K562 (cell line): ENCODE measurements around the gene SETD1B. TPM values are rescaled to one million over a fixed set of nuclear protein-coding genes. Genes with fewer than 3 reads are reported as not detected.

Experiments used
- ATAC-seq: fragments of 200-7000 bp; cut with Tn5 transposase; 3 replicates; pipeline ENCODE4 v1.9.1; 2020; ENCODE audit warnings: moderate library complexity
- BruUV-seq: library from RNA; stranded (reverse); fragments of 400-500 nt; replicated peaks from 2 replicates; lab custom pipeline; 2021; lab: Mats Ljungman, UMichigan
- CTCF ChIA-PET: fragments of 300-600 bp; formaldehyde crosslinking; extraction: SDS; loops from one replicate; lab custom pipeline; 2021; ENCODE audit warnings: low intra/inter-chr PET ratio; lab: Yijun Ruan, JAX
- POLR2A ChIA-PET: fragments of 300-600, 350-650 bp; sonication (Branson Sonifier 250); formaldehyde crosslinking; extraction: SDS; loops from one replicate; lab custom pipeline; 2021; ENCODE audit warnings: antibody characterized with exemption, inconsistent platforms; lab: Yijun Ruan, JAX
- DNase-seq, 4 experiments: peaks; one replicate each; pipeline versions ENCODE4 v3.0.0 to v3.0.0-alpha.2; 2011 to 2018; ENCODE audit warnings: low spot score in 3 of 4, mixed read lengths in 3 of 4; ENCODE audit errors: extremely low read depth in 1 of 4
- FAIRE-seq: peaks from 2 replicates; lab custom pipeline; 2011; peaks lifted over from hg19 to GRCh38; lab: Jason Lieb, UNC
- H2AFZ ChIP-seq: 2 replicates; pipeline ENCODE4 v1.6.0; 2011; ENCODE audit warnings: low read depth, low read length, control low read depth, inconsistent platforms
- H3K27ac ChIP-seq: fragments of 200-600 bp; 3 replicates; pipeline ENCODE4 v1.8.0; 2011; ENCODE audit warnings: low read depth, mild to moderate bottlenecking, control low read depth, inconsistent platforms, low read length, moderate library complexity, mixed read lengths; ENCODE audit errors: extremely low read depth
- H3K27me3 ChIP-seq, 2 experiments: fragments of 300-600 bp in 1 of 2; 2 replicates in 1 of 2; 3 replicates in 1 of 2; pipeline versions ENCODE4 v1.6.0 to v1.8.0; 2011; ENCODE audit warnings: inconsistent platforms in 2 of 2, low read length in 2 of 2, mild to moderate bottlenecking in 1 of 2, mixed read lengths in 1 of 2, moderate library complexity in 1 of 2; ENCODE audit not compliant: control insufficient read depth in 2 of 2, insufficient read depth in 2 of 2
- H3K36me3 ChIP-seq: fragments of 300-600 bp; 3 replicates; pipeline ENCODE4 v1.8.0; 2011; ENCODE audit warnings: mild to moderate bottlenecking, low read length, inconsistent platforms; ENCODE audit not compliant: control insufficient read depth, insufficient read depth
- H3K4me1 ChIP-seq, 2 experiments: fragments of 200-600 bp in 1 of 2; replicated peaks in 1 of 2; 2 replicates in 1 of 2; 3 replicates in 1 of 2; pipeline versions ENCODE4 v1.5.1 to v1.8.0; 2011; ENCODE audit warnings: inconsistent platforms in 2 of 2, low read length in 2 of 2, mild to moderate bottlenecking in 1 of 2, mixed read lengths in 1 of 2, moderate library complexity in 1 of 2; ENCODE audit not compliant: control insufficient read depth in 2 of 2, insufficient read depth in 2 of 2
- H3K4me2 ChIP-seq: 2 replicates; pipeline ENCODE4 v1.6.1; 2011; ENCODE audit warnings: low read length, control low read depth, inconsistent platforms, mixed read lengths; ENCODE audit not compliant: insufficient read depth
- H3K4me3 ChIP-seq: fragments of 200-600 bp; sonication (generic), shearing (Covaris generic); 2 replicates; pipeline ENCODE4 v1.5.1; 2016; ENCODE audit warnings: control low read depth, inconsistent platforms
- H3K79me2 ChIP-seq: fragments of 200-600 bp; 3 replicates; pipeline ENCODE4 v1.8.0; 2011; ENCODE audit warnings: low read length, inconsistent platforms; ENCODE audit not compliant: control insufficient read depth, insufficient read depth
- H3K9ac ChIP-seq, 2 experiments: 2 replicates each; pipeline versions ENCODE4 v1.6.0 to v1.6.1; 2011; ENCODE audit warnings: low read depth in 2 of 2, low read length in 2 of 2, control low read depth in 1 of 2, inconsistent platforms in 1 of 2, mild to moderate bottlenecking in 1 of 2, mixed read lengths in 1 of 2; ENCODE audit not compliant: insufficient read depth in 1 of 2
- H3K9me1 ChIP-seq: one replicate; pipeline ENCODE4 v1.6.0; 2011; ENCODE audit warnings: inconsistent platforms, mild to moderate bottlenecking, low read length, moderate library complexity; ENCODE audit not compliant: control insufficient read depth, insufficient read depth
- H3K9me3 ChIP-seq: replicated peaks from 2 replicates; pipeline ENCODE4 v1.5.1; 2011; ENCODE audit warnings: low read depth, low read length, inconsistent platforms; ENCODE audit not compliant: control insufficient read depth, insufficient read depth
- H4K20me1 ChIP-seq: replicated peaks from 2 replicates; pipeline ENCODE4 v1.6.1; 2011; ENCODE audit warnings: low read length, inconsistent platforms, mixed read lengths; ENCODE audit not compliant: control insufficient read depth, insufficient read depth
- BRD9 ChIP-seq: fragments of 450-650 bp; IDR thresholded peaks from 2 replicates; pipeline ENCODE4 v1.6.1; 2018; ENCODE audit warnings: low read depth; ENCODE audit not compliant: partially characterized antibody
- CBFA2T3 ChIP-seq: fragments of 450-650 bp; IDR thresholded peaks from 2 replicates; pipeline ENCODE4 v1.6.1; 2017
- CHD1 ChIP-seq: fragments of 200-600 bp; sonication (generic); IDR thresholded peaks from one replicate; pipeline ENCODE4 v1.6.1; 2012; ENCODE audit warnings: mild to moderate bottlenecking, moderate library complexity, low read length, inconsistent platforms
- CREB5 ChIP-seq: fragments of 250-450 bp; sonication (Bioruptor Pico); IDR thresholded peaks from 2 replicates; pipeline ENCODE4 v1.5.0; 2020; ENCODE audit warnings: mild to moderate bottlenecking
- HNRNPLL ChIP-seq: fragments of 200-400 bp; formaldehyde crosslinking; IDR thresholded peaks from 2 replicates; pipeline ENCODE4 v1.6.1; 2017; ENCODE audit warnings: low read length, low read depth, mild to moderate bottlenecking; ENCODE audit not compliant: poor library complexity, severe bottlenecking
- MAFG ChIP-seq: fragments of 450-650 bp; conservative IDR thresholded peaks from 2 replicates; pipeline ENCODE4 v1.6.1; 2016; ENCODE audit warnings: missing genetic modification characterization, missing compliant biosample characterization
- MCM7 ChIP-seq, 2 experiments: fragments of 450-650 bp; IDR thresholded peaks; 2 replicates each; pipeline ENCODE4 v1.6.1; 2016 to 2018
- NCOA1 ChIP-seq: fragments of 450-650 bp; IDR thresholded peaks from 2 replicates; pipeline ENCODE4 v1.6.1; 2016; ENCODE audit warnings: low read depth
- NCOR1 ChIP-seq: fragments of 450-650 bp; IDR thresholded peaks from 2 replicates; pipeline ENCODE4 v1.6.1; 2016; ENCODE audit warnings: mild to moderate bottlenecking, moderate library complexity
- NR2F6 ChIP-seq: fragments of 450-650 bp; formaldehyde crosslinking; IDR thresholded peaks from 2 replicates; pipeline ENCODE4 v1.4.0; 2020; ENCODE audit warnings: mild to moderate bottlenecking
- PTRF ChIP-seq: fragments of 450-650 bp; IDR thresholded peaks from 2 replicates; pipeline ENCODE4 v1.6.1; 2016; ENCODE audit warnings: mild to moderate bottlenecking, missing genetic modification characterization, missing compliant biosample characterization
- PYGO2 ChIP-seq: fragments of 450-650 bp; IDR thresholded peaks from 2 replicates; pipeline ENCODE4 v1.6.1; 2016; ENCODE audit warnings: mild to moderate bottlenecking, missing genetic modification characterization, moderate library complexity, missing compliant biosample characterization
- RFX7 ChIP-seq: fragments of 250-450 bp; sonication (Bioruptor Pico); IDR thresholded peaks from 2 replicates; pipeline ENCODE4 v1.5.1; 2021; ENCODE audit warnings: mild to moderate bottlenecking
- RHOXF2B ChIP-seq: fragments of 250-450 bp; sonication (Bioruptor Pico); conservative IDR thresholded peaks from 2 replicates; pipeline ENCODE4 v1.5.1; 2021
- SOX6 ChIP-seq: fragments of 450-650 bp; IDR thresholded peaks from 2 replicates; pipeline ENCODE4 v1.6.1; 2014; ENCODE audit warnings: mild to moderate bottlenecking
- STAT5A ChIP-seq: IDR thresholded peaks from 2 replicates; pipeline ENCODE4 v1.6.1; 2012; ENCODE audit warnings: low read length, inconsistent platforms, borderline replicate concordance
- TCFL5 ChIP-seq: fragments of 250-450 bp; sonication (Bioruptor Pico); conservative IDR thresholded peaks from 2 replicates; pipeline ENCODE4 v1.6.1; 2021; ENCODE audit warnings: mild to moderate bottlenecking, moderate library complexity, matching md5 sums
- ZNF143 ChIP-seq: sonication (generic); formaldehyde crosslinking; IDR thresholded peaks from 2 replicates; pipeline ENCODE4 v1.9.0; 2022; ENCODE audit warnings: mild to moderate bottlenecking, missing genetic modification reagents
- ZNF354B ChIP-seq: fragments of 250-450 bp; sonication (Bioruptor Pico); IDR thresholded peaks from 2 replicates; pipeline ENCODE4 v1.4.0; 2020
- ZNF445 ChIP-seq: fragments of 250-450 bp; sonication (Bioruptor Pico); IDR thresholded peaks from 2 replicates; pipeline ENCODE4 v1.4.0; 2020; ENCODE audit warnings: low read depth, mild to moderate bottlenecking, moderate library complexity
- WGBS: fragments of 100-300 bp; shearing (Covaris generic); methylation state at CpG from one replicate; pipeline ENCODE4 v1.1.6; 2016; ENCODE audit warnings: low coverage, mixed read lengths; ENCODE audit not compliant: insufficient coverage; ENCODE audit errors: missing lambda C conversion rate; 5-methylcytosine and 5-hydroxymethylcytosine counted together
- in situ Hi-C: fragments of 300-500 bp; cut with MboI; formaldehyde crosslinking; loops from 4 replicates; pipeline ENCODE4 v1.15.0; 2018; ENCODE audit warnings: inconsistent platforms, mixed read lengths
- intact Hi-C: fragments of 100-400 bp; cut with micrococcal nuclease; formaldehyde crosslinking; loops from 2 replicates; pipeline ENCODE4 v1.14.2; 2022
- polyA plus RNA-seq, 8 experiments: library from polyadenylated mRNA; depleted of rRNA in 4 of 8; stranded (reverse) in 5 of 8; unstranded in 3 of 8; fragments of >200 nt; fragmentation: Nextera tagmentation in 2 of 8; fragmentation: Illumina TruSeq in 1 of 8; extraction: Ambion mirVana in 2 of 8; extraction: Trizol in 1 of 8; gene quantifications; 2 replicates each; pipeline versions ENCODE4 v1.2.1 to v1.2.3, GENCODE V29; 2011 to 2014; ENCODE audit warnings: inconsistent platforms in 1 of 8, missing spikeins in 1 of 8
- total RNA-seq, 7 experiments: library from RNA; depleted of rRNA in 6 of 7; stranded (reverse); fragments of >200 nt in 6 of 7; fragmentation: Illumina TruSeq in 2 of 7; extraction: Trizol in 2 of 7; gene quantifications; 2 replicates each; pipeline versions ENCODE4 v1.2.1 to v1.2.3, GENCODE V29; 2011 to 2021; ENCODE audit warnings: low replicate concordance in 1 of 7
- TF ChIP-seq, protein P1 (sequence below), 3 experiments: IDR thresholded peaks in 2 of 3; conservative IDR thresholded peaks in 1 of 3; 2 replicates each; pipeline ENCODE4 v1.5.1; 2011 to 2012; ENCODE audit warnings: low read length in 3 of 3, mild to moderate bottlenecking in 3 of 3, control low read depth in 2 of 3, improper control_type of control experiment in 1 of 3, inconsistent platforms in 1 of 3, low read depth in 1 of 3, mixed read lengths in 1 of 3, moderate library complexity in 1 of 3; ENCODE audit not compliant: insufficient read depth in 2 of 3
- TF ChIP-seq, protein P2 (sequence below), 2 experiments: fragments of 450-650 bp; IDR thresholded peaks; 2 replicates each; pipeline ENCODE4 v1.6.1; 2016

SETD1B gene
- total and polyA plus RNA-seq, 9 of the 15 experiments (the other 6 are each of a cell fraction or from before 2014, with no cell fraction given): 0.48 to 26.6 (median 2.3) TPM

GRCh38 chr12:121802485-121802842 lies 1.3 kb upstream of the SETD1B start:
- Histone ChIP-seq H3K27ac (peak overlapping the region; percentile 99), H3K9ac (peak overlapping the region in 1 of 2 experiments; percentile 100; a peak in 2 of 4 replicates), H3K27me3 (no peaks in the 10 kb centered on the region), H2AFZ (no peak overlapping the region), H3K4me1 (peaks cover 27 to 64% of the 10 kb centered on the region in 2 experiments; a peak in 4 of 5 replicates), H3K4me2 (peak overlapping the region; percentile 82), H3K4me3 (peak overlapping the region; percentile 80), H3K36me3 (peaks cover 31% of the 10 kb centered on the region), H3K9me3 (no peaks in the 10 kb centered on the region), H3K9me1 (no peaks in the 10 kb centered on the region), H4K20me1 (0 out of 2 replicates have a peak, but pooled peaks cover 3% of the 10 kb centered on the region), H3K79me2 (peaks cover 87% of the 10 kb centered on the region)
- in situ Hi-C loops: no loop called here
- ChIA-PET POLR2A (interaction anchor here (0.6 to 12.1 kb wide), 16 partner anchors 7 to 1430 kb away, joined by 3 to 194 read pairs (median 4); partner anchors contain the start of gene RHOF), CTCF (no interaction called here)
- intact Hi-C loops: no loop called here
- DNase-seq: no peak
- ATAC-seq: no peak
- BruUV-seq: TSS peak; percentile 86
- WGBS: 0% methylated on average over 1 of the region's 1 CpG
- no peak for FAIRE-seq
- TF ChIP-seq PYGO2 (tag) (no peak; the same call in 1 of the 2 replicates), PTRF (tag) (0 out of 2 replicates have a peak, but pooled peaks have one; percentile 35), CBFA2T3 (no peak), HNRNPLL (no peak), MCM7 (IDR thresholded peaks at IDR 0.05) (no peak), ZNF354B (CRISPR knock-in tag) (no peak), NCOA1 (peak; percentile 39; the same call in 1 of the 2 replicates), ZNF445 (CRISPR knock-in tag) (no peak), RHOXF2B (CRISPR knock-in tag) (no peak), STAT5A (no peak), NR2F6 (CRISPR knock-in tag) (no peak), ZNF143 (CRISPR knock-in tag) (no peak), TCFL5 (CRISPR knock-in tag) (no peak), CREB5 (CRISPR knock-in tag) (0 out of 2 replicates have a peak, but pooled peaks have one; percentile 69), SOX6 (no peak), CHD1 (peak; percentile 86), RFX7 (CRISPR knock-in tag) (0 out of 2 replicates have a peak, but pooled peaks have one; percentile 62), NCOR1 (no peak), BRD9 (peak; percentile 85), MAFG (tag) (0 out of 2 replicates have a peak, but pooled peaks have one; percentile 12)
- TF ChIP-seq, protein P1, sequence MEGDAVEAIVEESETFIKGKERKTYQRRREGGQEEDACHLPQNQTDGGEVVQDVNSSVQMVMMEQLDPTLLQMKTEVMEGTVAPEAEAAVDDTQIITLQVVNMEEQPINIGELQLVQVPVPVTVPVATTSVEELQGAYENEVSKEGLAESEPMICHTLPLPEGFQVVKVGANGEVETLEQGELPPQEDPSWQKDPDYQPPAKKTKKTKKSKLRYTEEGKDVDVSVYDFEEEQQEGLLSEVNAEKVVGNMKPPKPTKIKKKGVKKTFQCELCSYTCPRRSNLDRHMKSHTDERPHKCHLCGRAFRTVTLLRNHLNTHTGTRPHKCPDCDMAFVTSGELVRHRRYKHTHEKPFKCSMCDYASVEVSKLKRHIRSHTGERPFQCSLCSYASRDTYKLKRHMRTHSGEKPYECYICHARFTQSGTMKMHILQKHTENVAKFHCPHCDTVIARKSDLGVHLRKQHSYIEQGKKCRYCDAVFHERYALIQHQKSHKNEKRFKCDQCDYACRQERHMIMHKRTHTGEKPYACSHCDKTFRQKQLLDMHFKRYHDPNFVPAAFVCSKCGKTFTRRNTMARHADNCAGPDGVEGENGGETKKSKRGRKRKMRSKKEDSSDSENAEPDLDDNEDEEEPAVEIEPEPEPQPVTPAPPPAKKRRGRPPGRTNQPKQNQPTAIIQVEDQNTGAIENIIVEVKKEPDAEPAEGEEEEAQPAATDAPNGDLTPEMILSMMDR (IDR thresholded peaks at IDR 0.05 in 2 of 3, conservative IDR thresholded peaks at IDR 0.05 in 1 of 3; ENCODE audit: insufficient read depth in 2 of 3, low read depth in 1 of 3, low read length in 3 of 3): no peak
- TF ChIP-seq, protein P2, sequence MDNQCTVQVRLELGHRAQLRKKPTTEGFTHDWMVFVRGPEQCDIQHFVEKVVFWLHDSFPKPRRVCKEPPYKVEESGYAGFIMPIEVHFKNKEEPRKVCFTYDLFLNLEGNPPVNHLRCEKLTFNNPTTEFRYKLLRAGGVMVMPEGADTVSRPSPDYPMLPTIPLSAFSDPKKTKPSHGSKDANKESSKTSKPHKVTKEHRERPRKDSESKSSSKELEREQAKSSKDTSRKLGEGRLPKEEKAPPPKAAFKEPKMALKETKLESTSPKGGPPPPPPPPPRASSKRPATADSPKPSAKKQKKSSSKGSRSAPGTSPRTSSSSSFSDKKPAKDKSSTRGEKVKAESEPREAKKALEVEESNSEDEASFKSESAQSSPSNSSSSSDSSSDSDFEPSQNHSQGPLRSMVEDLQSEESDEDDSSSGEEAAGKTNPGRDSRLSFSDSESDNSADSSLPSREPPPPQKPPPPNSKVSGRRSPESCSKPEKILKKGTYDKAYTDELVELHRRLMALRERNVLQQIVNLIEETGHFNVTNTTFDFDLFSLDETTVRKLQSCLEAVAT (IDR thresholded peaks at IDR 0.05): peak; percentile 93 to 96
